ENCODE measurements around the gene GPR155.

DNA sequence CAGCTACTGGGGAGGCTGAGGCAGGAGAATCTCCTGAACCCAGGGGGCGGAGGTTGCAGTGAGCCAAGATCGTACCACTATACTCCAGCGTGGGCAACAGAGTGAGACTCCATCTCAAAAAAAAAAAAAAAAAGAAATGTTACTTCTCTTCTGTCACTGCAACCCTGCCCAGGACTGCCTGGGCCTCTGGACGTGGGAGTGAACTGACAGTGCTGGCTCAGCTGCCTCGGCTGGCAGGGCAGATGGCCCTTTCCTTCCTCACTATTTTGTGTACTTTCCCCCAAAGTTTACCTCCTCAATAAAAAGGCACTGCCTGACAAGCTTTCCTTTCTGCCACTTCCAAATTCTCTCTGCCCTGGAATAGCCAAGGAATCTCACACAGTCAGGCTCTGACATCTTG is 12.5 kb upstream of the GPR155 start:
- TF ChIP-seq, protein P1, sequence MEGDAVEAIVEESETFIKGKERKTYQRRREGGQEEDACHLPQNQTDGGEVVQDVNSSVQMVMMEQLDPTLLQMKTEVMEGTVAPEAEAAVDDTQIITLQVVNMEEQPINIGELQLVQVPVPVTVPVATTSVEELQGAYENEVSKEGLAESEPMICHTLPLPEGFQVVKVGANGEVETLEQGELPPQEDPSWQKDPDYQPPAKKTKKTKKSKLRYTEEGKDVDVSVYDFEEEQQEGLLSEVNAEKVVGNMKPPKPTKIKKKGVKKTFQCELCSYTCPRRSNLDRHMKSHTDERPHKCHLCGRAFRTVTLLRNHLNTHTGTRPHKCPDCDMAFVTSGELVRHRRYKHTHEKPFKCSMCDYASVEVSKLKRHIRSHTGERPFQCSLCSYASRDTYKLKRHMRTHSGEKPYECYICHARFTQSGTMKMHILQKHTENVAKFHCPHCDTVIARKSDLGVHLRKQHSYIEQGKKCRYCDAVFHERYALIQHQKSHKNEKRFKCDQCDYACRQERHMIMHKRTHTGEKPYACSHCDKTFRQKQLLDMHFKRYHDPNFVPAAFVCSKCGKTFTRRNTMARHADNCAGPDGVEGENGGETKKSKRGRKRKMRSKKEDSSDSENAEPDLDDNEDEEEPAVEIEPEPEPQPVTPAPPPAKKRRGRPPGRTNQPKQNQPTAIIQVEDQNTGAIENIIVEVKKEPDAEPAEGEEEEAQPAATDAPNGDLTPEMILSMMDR (IDR thresholded peaks at IDR 0.05; ENCODE audit: insufficient read depth, low read depth, low read length), result no peak
- TF ChIP-seq EZH2 (IDR thresholded peaks at IDR 0.05; ENCODE audit: insufficient read depth, low read length), result no peak

Data from astrocyte (in vitro differentiated cells and primary cell).